ENCODE results near the gene RIMBP2.

RIMBP2 gene

GRCh38 chr12:130438711-130439110, 277.4 kb downstream of the RIMBP2 start:
- no peak overlapping the region for H3K4me3 ChIP-seq (ENCODE audit: low read depth, low read length)
- DNase-seq (ENCODE audit: low read depth): no peak
- TF ChIP-seq MAX (IDR thresholded peaks at IDR 0.05; ENCODE audit: low read depth, low read length) (no peak), POLR2A (IDR thresholded peaks at IDR 0.05; ENCODE audit: extremely low read depth, insufficient read length) (no peak)

- H3K4me3 ChIP-seq (ENCODE audit: low read depth, low read length): no peak overlapping the region
- TF ChIP-seq CTCF (IDR thresholded peaks at IDR 0.05; ENCODE audit: low read depth, low read length) (no peak), MYC (IDR thresholded peaks at IDR 0.05; ENCODE audit: low read depth, low read length) (no peak), MAX (IDR thresholded peaks at IDR 0.05; ENCODE audit: low read depth, low read length) (no peak), POLR2A (IDR thresholded peaks at IDR 0.05; ENCODE audit: extremely low read depth, insufficient read length) (no peak)
- DNase-seq (ENCODE audit: low read depth): no peak
These were observed 277.9 kb downstream of the RIMBP2 start for GRCh38 chr12:130438243-130438620.

GRCh38 chr12:130437555-130438242, 278.4 kb downstream of the RIMBP2 start:
- TF ChIP-seq POLR2A (IDR thresholded peaks at IDR 0.05; ENCODE audit: extremely low read depth, insufficient read length): no peak
- TF ChIP-seq CTCF (IDR thresholded peaks at IDR 0.05; ENCODE audit: low read depth, low read length): no peak
- no peak for TF ChIP-seq MAX (IDR thresholded peaks at IDR 0.05; ENCODE audit: low read depth, low read length)
- no peak for TF ChIP-seq MYC (IDR thresholded peaks at IDR 0.05; ENCODE audit: low read depth, low read length)
- no peak overlapping the region for H3K4me3 ChIP-seq (ENCODE audit: low read depth, low read length)
- no peak for DNase-seq (ENCODE audit: low read depth)

GRCh38 chr12:130436741-130437501, 279.2 kb downstream of the RIMBP2 start:
- TF ChIP-seq MYC (IDR thresholded peaks at IDR 0.05; ENCODE audit: low read depth, low read length): no peak
- TF ChIP-seq POLR2A (IDR thresholded peaks at IDR 0.05; ENCODE audit: extremely low read depth, insufficient read length): no peak
- TF ChIP-seq MAX (IDR thresholded peaks at IDR 0.05; ENCODE audit: low read depth, low read length): no peak
- TF ChIP-seq CTCF (IDR thresholded peaks at IDR 0.05; ENCODE audit: low read depth, low read length): no peak
- H3K4me3 ChIP-seq (ENCODE audit: low read depth, low read length): no peak overlapping the region
- no peak for DNase-seq (ENCODE audit: low read depth)

GRCh38 chr12:130435826-130436225, 280.3 kb downstream of the RIMBP2 start:
- TF ChIP-seq MAX (IDR thresholded peaks at IDR 0.05; ENCODE audit: low read depth, low read length) (no peak), MYC (IDR thresholded peaks at IDR 0.05; ENCODE audit: low read depth, low read length) (no peak), POLR2A (IDR thresholded peaks at IDR 0.05; ENCODE audit: extremely low read depth, insufficient read length) (no peak), CTCF (IDR thresholded peaks at IDR 0.05; ENCODE audit: low read depth, low read length) (no peak)
- no peak overlapping the region for H3K4me3 ChIP-seq (ENCODE audit: low read depth, low read length)
- no peak for DNase-seq (ENCODE audit: low read depth)

GRCh38 chr12:130435331-130435730, 280.8 kb downstream of the RIMBP2 start:
- no peak overlapping the region for H3K4me3 ChIP-seq (ENCODE audit: low read depth, low read length)
- no peak for DNase-seq (ENCODE audit: low read depth)
- TF ChIP-seq MYC (IDR thresholded peaks at IDR 0.05; ENCODE audit: low read depth, low read length) (no peak), POLR2A (IDR thresholded peaks at IDR 0.05; ENCODE audit: extremely low read depth, insufficient read length) (no peak), MAX (IDR thresholded peaks at IDR 0.05; ENCODE audit: low read depth, low read length) (no peak), CTCF (IDR thresholded peaks at IDR 0.05; ENCODE audit: low read depth, low read length) (no peak)
